SHP77 treated with DMSO at 0.1 percent for 48 hours (cell line): ENCODE measurements around the gene CDK19.
A peak's percentile ranks its signal among the peaks of the same experiment; 100 is the strongest.
"Not testable (repeated sequence)": the region's sequence is repeated elsewhere in the genome, so short reads cannot be mapped to it uniquely, and the experiment has no call there.

ENCODE experiments used
- DNase-seq: peaks from one replicate; lab custom pipeline; 2025; lab: John Stamatoyannopoulos, UW

Gene CDK19

GRCh38 chr6:110815411-110816409, at the start of gene CDK19:
Gene CDK19, minus strand, starts transcription at chr6:110815469. Its CDS starts 333 bp downstream, at chr6:110815136.
- DNase-seq = peak; percentile 98

GRCh38 chr6:110864824-110865223, 49.6 kb upstream of the CDK19 start:
- DNase-seq = no peak

- no peak for DNase-seq
These were observed 44.1 kb upstream of the CDK19 start for GRCh38 chr6:110859335-110859792.

- DNase-seq = no peak
These were observed 43.4 kb upstream of the CDK19 start for GRCh38 chr6:110858562-110859214.

GRCh38 chr6:110858016-110858415, 42.7 kb upstream of the CDK19 start:
- no peak for DNase-seq

GRCh38 chr6:110856296-110856695, 41.0 kb upstream of the CDK19 start:
- no peak for DNase-seq

- no peak for DNase-seq
These were observed 38.6 kb upstream of the CDK19 start for GRCh38 chr6:110853754-110854477.

- DNase-seq = no peak
These were observed 37.5 kb upstream of the CDK19 start for GRCh38 chr6:110852773-110853172.

GRCh38 chr6:110849781-110850180, 34.5 kb upstream of the CDK19 start:
- no peak for DNase-seq

- no peak for DNase-seq
These were observed 26.0 kb upstream of the CDK19 start for GRCh38 chr6:110841266-110841665.

- not testable (repeated sequence) for DNase-seq
These were observed 20.5 kb upstream of the CDK19 start for GRCh38 chr6:110835751-110836150.

- no peak for DNase-seq
These were observed 18.6 kb upstream of the CDK19 start for GRCh38 chr6:110833831-110834230.

GRCh38 chr6:110831405-110831804, 16.1 kb upstream of the CDK19 start:
- DNase-seq = no peak

GRCh38 chr6:110828396-110828795, 13.1 kb upstream of the CDK19 start:
- DNase-seq = no peak

- no peak for DNase-seq
These were observed 11.2 kb upstream of the CDK19 start for GRCh38 chr6:110826236-110827129.

- DNase-seq = no peak
These were observed 7.9 kb upstream of the CDK19 start for GRCh38 chr6:110823146-110823545.

GRCh38 chr6:110822249-110822648, 7.0 kb upstream of the CDK19 start:
- DNase-seq = no peak

- no peak for DNase-seq
These were observed 1.4 kb upstream of the CDK19 start for GRCh38 chr6:110816677-110817076.

GRCh38 chr6:110815015-110815410, 256 bp downstream of the CDK19 start:
- no peak for DNase-seq

- no peak for DNase-seq
These were observed 911 bp downstream of the CDK19 start for GRCh38 chr6:110814102-110815014.
